Measurements from ENCODE around the gene FAM229A.
A peak's percentile ranks its signal among the peaks of the same experiment; 100 is the strongest.
"Not testable (repeated sequence)": the region's sequence is repeated elsewhere in the genome, so short reads cannot be mapped to it uniquely, and the experiment has no call there.

FAM229A gene

GRCh38 chr1:32362474-32363313, at the start of gene FAM229A, which contains the start of gene TSSK3:
Gene FAM229A (minus strand): TSS chr1:32362485. CDS start chr1:32362091, 394 bp downstream.
Gene TSSK3 (plus strand): TSS chr1:32362539. CDS start chr1:32362702, 163 bp downstream.
- DNase-seq (ENCODE audit: low read depth) = no peak

GRCh38 chr1:32411261-32411660, 49.0 kb upstream of the FAM229A start:
- DNase-seq (ENCODE audit: low read depth) = no peak

GRCh38 chr1:32406629-32407111, 44.4 kb upstream of the FAM229A start:
- no peak for DNase-seq (ENCODE audit: low read depth)

- no peak for DNase-seq (ENCODE audit: low read depth)
Measured at GRCh38 chr1:32405672-32406467, 43.6 kb upstream of the FAM229A start.

- DNase-seq (ENCODE audit: low read depth) = no peak
Measured at GRCh38 chr1:32404946-32405345, 42.7 kb upstream of the FAM229A start.

- peak; percentile 29 for DNase-seq (ENCODE audit: low read depth)
Measured at GRCh38 chr1:32400876-32401631, 38.8 kb upstream of the FAM229A start.

GRCh38 chr1:32399843-32400242, 37.6 kb upstream of the FAM229A start:
- DNase-seq (ENCODE audit: low read depth) = no peak

- no peak for DNase-seq (ENCODE audit: low read depth)
Measured at GRCh38 chr1:32398401-32398800, 36.1 kb upstream of the FAM229A start.

- DNase-seq (ENCODE audit: low read depth) = not testable (repeated sequence)
Measured at GRCh38 chr1:32396524-32396923, 34.2 kb upstream of the FAM229A start.

- DNase-seq (ENCODE audit: low read depth) = no peak
Measured at GRCh38 chr1:32394890-32395432, 32.7 kb upstream of the FAM229A start.

GRCh38 chr1:32394141-32394889, 32.0 kb upstream of the FAM229A start, which contains the start of gene BSDC1:
Gene BSDC1 (minus strand): TSS chr1:32394441. CDS start chr1:32394414, 27 bp downstream.
- DNase-seq (ENCODE audit: low read depth) = peak; percentile 95

- DNase-seq (ENCODE audit: low read depth) = peak; percentile 13
Measured at GRCh38 chr1:32393832-32394140, 31.5 kb upstream of the FAM229A start.

GRCh38 chr1:32393136-32393535, 30.9 kb upstream of the FAM229A start:
- DNase-seq (ENCODE audit: low read depth) = no peak

- DNase-seq (ENCODE audit: low read depth) = no peak
Measured at GRCh38 chr1:32392325-32392724, 30.0 kb upstream of the FAM229A start.

- no peak for DNase-seq (ENCODE audit: low read depth)
Measured at GRCh38 chr1:32390904-32391870, 28.9 kb upstream of the FAM229A start.

GRCh38 chr1:32388641-32389040, 26.4 kb upstream of the FAM229A start:
- DNase-seq (ENCODE audit: low read depth) = no peak

- DNase-seq (ENCODE audit: low read depth) = no peak
Measured at GRCh38 chr1:32386676-32387392, 24.5 kb upstream of the FAM229A start.

- no peak for DNase-seq (ENCODE audit: low read depth)
Measured at GRCh38 chr1:32380057-32380456, 17.8 kb upstream of the FAM229A start.

GRCh38 chr1:32377541-32378220, 15.4 kb upstream of the FAM229A start:
- DNase-seq (ENCODE audit: low read depth) = no peak
